Measurements from ENCODE around the gene FMNL1.

- TF ChIP-seq, protein P1, sequence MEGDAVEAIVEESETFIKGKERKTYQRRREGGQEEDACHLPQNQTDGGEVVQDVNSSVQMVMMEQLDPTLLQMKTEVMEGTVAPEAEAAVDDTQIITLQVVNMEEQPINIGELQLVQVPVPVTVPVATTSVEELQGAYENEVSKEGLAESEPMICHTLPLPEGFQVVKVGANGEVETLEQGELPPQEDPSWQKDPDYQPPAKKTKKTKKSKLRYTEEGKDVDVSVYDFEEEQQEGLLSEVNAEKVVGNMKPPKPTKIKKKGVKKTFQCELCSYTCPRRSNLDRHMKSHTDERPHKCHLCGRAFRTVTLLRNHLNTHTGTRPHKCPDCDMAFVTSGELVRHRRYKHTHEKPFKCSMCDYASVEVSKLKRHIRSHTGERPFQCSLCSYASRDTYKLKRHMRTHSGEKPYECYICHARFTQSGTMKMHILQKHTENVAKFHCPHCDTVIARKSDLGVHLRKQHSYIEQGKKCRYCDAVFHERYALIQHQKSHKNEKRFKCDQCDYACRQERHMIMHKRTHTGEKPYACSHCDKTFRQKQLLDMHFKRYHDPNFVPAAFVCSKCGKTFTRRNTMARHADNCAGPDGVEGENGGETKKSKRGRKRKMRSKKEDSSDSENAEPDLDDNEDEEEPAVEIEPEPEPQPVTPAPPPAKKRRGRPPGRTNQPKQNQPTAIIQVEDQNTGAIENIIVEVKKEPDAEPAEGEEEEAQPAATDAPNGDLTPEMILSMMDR (IDR thresholded peaks at IDR 0.05 in 4 of 5, conservative IDR thresholded peaks at IDR 0.05 in 1 of 5) = no peak
- no peak for TF ChIP-seq POLR2A (IDR thresholded peaks at IDR 0.05)
These were observed 37.3 kb downstream of the FMNL1 start for GRCh38 chr17:45258981-45259380.
